ENCODE measurements around the gene LTN1.
A peak's percentile ranks its signal among the peaks of the same experiment; 100 is the strongest.

Gene LTN1

GRCh38 chr21:28927130-28927529, 65.5 kb downstream of the LTN1 start:
- DNase-seq, result no peak

DNA sequence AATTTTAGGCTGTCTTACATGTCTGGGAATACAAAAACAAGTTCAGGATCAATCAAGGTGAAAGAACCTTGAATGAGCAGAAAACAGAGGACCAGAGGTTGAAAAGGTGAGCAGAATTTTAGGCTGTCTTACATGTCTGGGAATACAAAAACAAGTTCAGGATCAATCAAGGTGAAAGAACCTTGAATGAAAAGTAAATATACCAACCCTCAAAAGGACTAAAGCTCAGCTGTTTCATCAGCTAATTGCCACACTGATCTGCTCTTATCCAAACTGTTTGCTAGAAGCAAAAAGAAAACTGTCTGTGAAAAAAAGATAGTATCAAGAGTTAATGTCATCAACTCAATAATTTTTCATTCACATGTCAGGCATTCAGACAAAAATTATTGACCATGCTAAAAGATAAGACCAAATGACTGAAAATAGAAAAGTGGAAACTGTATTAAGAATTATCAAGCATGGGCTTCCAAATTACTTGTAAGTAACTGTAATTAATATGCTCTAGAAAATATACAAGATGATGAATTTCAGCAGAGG, 69.2 kb downstream of the LTN1 start:
- DNase-seq, result no peak

GRCh38 chr21:28922368-28922767, 70.3 kb downstream of the LTN1 start:
- DNase-seq, result no peak

DNA sequence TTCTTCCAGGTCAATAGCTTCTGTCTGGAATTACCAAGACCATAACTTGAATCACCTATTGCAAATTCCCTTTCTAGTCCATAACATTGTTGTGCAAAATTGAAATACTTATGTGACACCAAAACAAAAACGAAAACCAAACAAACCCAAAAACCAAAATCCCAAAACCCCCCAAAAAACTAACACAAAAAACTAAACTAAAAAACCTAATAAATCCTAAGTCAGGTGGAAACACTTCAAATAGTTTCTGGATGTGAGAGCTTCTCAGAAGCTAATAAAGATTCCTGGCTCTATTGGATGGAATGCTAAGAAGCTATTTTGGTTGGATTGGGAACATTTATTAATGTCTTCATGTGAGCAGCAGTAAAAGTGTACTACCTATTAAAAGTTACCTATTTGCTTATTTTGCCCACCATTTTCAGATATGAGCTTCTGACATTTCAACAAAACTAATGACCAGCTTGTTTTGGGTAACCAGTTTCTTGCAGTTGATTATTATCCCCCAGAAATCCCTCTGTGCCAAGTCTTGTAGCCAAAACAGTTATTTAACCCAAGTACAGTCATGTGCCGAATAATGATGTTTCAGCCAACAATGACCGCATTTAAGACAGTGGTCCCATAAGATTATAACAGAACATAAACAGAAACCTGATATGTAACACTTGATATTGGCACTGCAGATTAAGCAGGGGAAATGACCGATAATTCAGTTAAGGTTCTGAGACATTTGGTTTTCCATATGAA, 76.4 kb downstream of the LTN1 start:
- DNase-seq, result no peak

- DNase-seq, result no peak
These were observed 79.6 kb downstream of the LTN1 start for GRCh38 chr21:28913071-28913470.

- no peak for DNase-seq
These were observed 82.3 kb downstream of the LTN1 start for GRCh38 chr21:28910280-28910887.

- DNase-seq, result no peak
These were observed 84.3 kb downstream of the LTN1 start for GRCh38 chr21:28908351-28908750.

- DNase-seq, result no peak
These were observed 85.8 kb downstream of the LTN1 start for GRCh38 chr21:28906841-28907240.

GRCh38 chr21:28906236-28906635, 86.4 kb downstream of the LTN1 start:
- no peak for DNase-seq

DNA sequence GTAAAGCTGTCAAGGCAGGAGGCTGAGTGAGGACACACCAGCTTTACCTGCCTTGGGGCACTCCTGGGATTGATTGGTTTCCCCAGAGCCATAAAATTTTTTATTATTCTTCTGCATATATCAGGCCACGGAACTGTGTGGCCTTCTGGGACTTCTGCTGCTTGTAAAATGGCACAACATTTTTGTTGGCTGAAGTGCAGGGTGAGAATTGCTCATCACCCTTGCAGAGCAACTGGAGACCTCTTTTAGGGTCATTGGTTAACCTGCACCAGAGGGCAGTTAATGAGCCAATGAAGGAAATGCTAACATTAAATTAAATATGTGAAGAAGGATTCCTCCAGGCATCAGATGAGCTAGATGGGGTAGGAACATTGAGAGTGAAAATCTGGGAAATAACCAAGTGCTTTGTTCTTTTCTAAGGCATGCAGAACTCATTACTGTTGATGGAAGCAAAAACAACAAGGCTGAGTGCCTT, 87.7 kb downstream of the LTN1 start:
- no peak for DNase-seq

GRCh38 chr21:28903448-28903847, 89.2 kb downstream of the LTN1 start:
- DNase-seq, result no peak

GRCh38 chr21:28900481-28900880, 92.2 kb downstream of the LTN1 start:
- no peak for DNase-seq

- DNase-seq, result no peak
These were observed 92.9 kb downstream of the LTN1 start for GRCh38 chr21:28899744-28900143.

GRCh38 chr21:28899220-28899619, 93.5 kb downstream of the LTN1 start:
- DNase-seq, result no peak

DNA sequence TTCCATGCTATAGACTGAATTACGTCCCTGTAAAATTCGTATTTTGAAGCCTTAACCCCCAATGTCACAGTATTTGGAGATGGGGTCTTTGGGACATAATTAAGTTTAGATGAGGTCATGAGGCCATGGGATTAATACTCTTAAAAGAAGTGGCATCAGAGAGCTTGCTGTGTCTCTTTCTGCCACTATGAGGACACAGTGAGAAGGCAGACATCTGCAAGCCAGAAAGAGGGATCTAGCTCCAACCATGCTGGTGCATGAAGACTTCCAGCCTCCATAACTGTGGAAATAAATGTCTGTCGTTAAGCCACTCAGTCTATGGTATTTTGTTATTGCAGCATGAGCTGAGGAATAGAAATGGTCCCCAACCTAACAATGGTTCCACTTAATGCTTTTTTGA, 99.0 kb downstream of the LTN1 start:
- DNase-seq, result no peak

- DNase-seq, result no peak
These were observed 100.2 kb downstream of the LTN1 start for GRCh38 chr21:28892199-28893111.

GRCh38 chr21:28885853-28886177, 106.9 kb downstream of the LTN1 start:
- no peak for DNase-seq

- DNase-seq, result peak; percentile 98
These were observed 107.5 kb downstream of the LTN1 start for GRCh38 chr21:28884976-28885852.

DNA sequence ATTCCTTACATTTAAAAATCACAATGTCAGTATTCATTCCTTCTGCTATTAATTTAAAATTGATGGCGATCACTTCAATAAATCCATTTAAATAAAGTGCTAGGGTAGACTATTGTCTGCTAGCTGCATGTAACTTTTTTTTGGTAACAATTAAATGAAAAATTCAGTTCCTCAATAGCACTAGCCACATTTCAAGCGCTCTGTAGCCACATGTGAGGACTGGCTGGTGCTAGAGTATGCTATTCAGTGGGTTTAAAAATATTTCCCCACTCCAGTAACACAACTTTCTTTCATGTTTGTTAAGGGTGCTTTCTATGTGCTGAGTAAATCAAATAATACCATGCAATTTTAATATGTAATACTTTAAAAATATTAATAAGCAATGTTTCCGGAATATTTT, 108.2 kb downstream of the LTN1 start:
- no peak for DNase-seq

DNA sequence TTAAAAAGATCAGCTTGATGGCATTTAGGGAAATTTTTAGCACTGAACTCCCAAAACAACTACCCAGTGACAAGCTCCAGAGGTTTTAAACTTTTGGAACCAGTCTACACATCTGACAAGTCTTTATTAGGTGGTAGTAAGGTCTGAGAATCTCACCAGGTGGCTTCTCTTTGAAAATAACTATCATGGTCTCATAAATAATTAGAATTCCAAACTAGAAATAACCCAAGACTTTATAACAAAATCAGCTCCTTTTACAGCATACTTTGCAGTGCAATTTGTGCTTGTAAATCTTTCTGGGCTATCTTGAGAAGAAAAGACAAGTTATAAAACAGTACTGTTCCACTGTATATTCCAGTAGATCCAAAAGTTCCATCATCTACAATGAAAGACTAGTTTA, 108.7 kb downstream of the LTN1 start:
- no peak for DNase-seq

DNA sequence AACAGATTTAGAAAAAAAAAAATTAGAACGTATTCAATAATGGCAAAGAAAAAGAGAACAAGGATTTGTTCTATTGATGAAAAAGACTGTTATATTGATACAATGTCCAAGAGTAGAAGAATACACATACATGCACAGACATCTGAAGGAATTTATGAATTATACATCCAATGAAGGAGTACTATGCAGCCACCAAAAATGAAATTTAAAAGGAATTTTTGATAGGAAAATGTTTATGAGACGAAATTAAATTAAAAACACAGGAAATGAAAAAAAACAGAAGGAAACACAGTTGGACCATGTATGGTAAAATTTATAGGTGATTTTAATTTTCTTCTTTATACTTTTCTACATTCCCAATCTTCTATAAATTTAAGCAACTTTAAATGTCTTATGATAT, 110.3 kb downstream of the LTN1 start:
- no peak for DNase-seq

Data from NCI-H1694 (cell line).